ENCODE results near the gene DRC7.

DNA sequence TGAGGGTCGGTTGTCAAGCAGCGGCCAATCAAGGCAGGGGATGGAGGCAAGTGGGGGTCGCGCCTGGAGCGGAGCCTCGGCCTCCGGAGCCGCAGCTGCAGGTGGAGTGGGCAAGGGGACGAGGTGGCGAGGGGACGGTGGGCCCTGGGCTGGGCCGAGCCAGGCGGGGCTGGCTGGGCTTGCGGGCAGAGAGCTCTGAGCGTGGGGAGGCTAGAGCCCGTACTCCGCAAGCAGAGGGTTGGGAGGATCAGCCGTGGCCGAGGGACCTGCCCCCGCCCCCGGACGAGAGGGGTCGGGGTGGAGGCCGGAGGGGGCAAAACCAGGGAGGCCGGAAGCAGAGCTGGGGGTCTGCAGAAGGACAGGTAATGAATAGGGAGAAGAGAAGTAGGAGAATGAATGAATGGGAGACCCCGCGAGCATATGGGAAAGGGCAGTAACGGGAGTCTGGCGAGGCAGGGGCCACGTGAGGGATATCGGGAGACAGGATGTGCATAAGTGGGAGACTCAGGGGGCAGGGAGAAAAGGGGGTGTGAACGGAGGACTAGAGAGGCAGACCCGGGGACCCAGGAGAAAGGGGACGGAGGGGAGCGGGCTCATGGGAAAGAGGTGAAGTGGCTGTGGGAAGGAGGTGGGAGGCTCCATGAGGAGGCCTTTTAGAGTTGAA is 41.3 kb downstream of the DRC7 start, which contains the start of gene KATNB1:
- TF ChIP-seq CTCF (conservative IDR thresholded peaks at IDR 0.05) (no peak), EZH2 (IDR thresholded peaks at IDR 0.05; ENCODE audit: low read depth) (no peak)
